Fibroblast of the aortic adventitia (primary cell): Measurements from ENCODE around the gene FOXA3. TPM values are rescaled to one million over a fixed set of nuclear protein-coding genes. Genes with fewer than 3 reads are reported as not detected.

Experiments used
- DNase-seq: peaks from one replicate; pipeline ENCODE4 v3.0.0-alpha.2; 2010; ENCODE audit warnings: low read depth
- H3K4me3 ChIP-seq: 2 replicates; pipeline ENCODE4 v1.5.1; 2011; ENCODE audit warnings: low read depth, mild to moderate bottlenecking, control low read depth, low read length, moderate library complexity
- CTCF ChIP-seq: IDR thresholded peaks from 2 replicates; pipeline ENCODE4 v1.5.1; 2011; ENCODE audit warnings: mild to moderate bottlenecking, low read length, control low read depth, inconsistent platforms; ENCODE audit not compliant: insufficient read depth
- total RNA-seq: library from RNA; depleted of rRNA; stranded (reverse); fragments of >200 nt; gene quantifications from 2 replicates; pipeline ENCODE4 v1.2.3, GENCODE V29; 2012; ENCODE audit warnings: low replicate concordance

FOXA3 gene
- total RNA-seq, 1 donor = not detected

DNA sequence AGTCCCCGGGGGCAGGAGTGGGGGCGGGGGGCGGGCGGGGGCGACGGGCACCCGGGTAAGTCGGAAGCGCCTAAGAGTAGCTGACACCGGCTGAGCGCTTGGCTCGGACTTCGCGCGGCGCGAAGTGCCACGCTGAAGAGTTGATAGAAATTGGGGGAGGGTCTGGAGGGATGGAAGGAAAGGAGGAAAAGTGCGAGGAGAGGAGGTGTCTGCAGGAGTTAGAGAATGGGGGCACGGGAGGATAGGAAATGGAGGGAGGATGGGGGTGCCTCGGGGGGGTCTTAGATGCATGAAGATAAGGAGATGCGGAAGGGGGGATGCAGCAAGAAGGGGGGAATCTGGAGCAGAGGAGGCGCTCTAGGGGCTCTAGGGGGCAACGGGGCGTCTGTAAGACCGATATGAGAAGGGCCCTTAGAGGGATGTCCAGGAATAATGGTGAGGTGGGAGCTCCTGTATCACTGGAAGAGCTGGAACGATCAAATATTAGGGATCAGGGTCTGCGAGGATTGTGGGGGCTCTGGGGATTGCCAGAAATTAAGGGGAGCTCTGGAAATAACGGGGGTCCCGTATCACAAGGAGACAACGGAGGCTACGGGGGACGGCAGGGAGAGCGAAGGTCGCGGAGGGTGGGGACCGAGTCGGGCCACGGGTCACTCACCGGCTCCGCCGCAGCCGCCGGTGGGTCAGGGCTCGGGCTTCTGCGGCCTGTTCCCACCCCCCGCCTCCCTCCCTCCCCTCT lies 38.0 kb downstream of the FOXA3 start, which contains the start of gene MYPOP:
Gene MYPOP (minus strand): TSS at position 702 of the 739 bp plus-strand sequence. CDS start 840 bp downstream, outside the sequence.
- TF ChIP-seq CTCF = no peak
- DNase-seq = no peak
- H3K4me3 ChIP-seq = peak within 1 kb of the TSS; percentile 84

- no peak for TF ChIP-seq CTCF
- peak; percentile 97 for DNase-seq
- H3K4me3 ChIP-seq = peak overlapping the region; percentile 84
Measured at GRCh38 chr19:45902651-45903625, 38.8 kb downstream of the FOXA3 start.

DNA sequence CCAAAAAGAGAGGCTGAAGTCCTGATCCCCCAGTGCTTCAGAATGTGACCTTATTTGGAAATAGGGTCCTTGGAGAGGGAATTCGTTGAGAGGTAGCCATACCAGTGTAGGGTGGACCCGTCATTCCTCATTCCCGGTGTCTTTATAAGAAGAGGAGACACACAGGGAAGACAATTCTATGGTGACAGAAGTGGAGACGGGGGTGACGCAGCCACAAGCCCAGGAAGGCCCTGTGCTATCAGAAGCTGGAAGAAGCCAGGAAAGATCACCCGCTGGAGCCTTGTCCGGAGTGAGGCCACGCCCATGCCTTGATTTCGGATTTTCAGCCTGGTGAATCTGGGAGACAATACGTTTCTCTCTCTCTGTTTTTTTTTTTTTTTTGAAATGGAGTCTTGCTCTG lies 40.9 kb downstream of the FOXA3 start:
- TF ChIP-seq CTCF = no peak
- no peak for DNase-seq
- no peak overlapping the region for H3K4me3 ChIP-seq

- no peak overlapping the region for H3K4me3 ChIP-seq
- no peak for TF ChIP-seq CTCF
- peak; percentile 49 for DNase-seq
Measured at GRCh38 chr19:45906221-45906620, 42.1 kb downstream of the FOXA3 start.

DNA sequence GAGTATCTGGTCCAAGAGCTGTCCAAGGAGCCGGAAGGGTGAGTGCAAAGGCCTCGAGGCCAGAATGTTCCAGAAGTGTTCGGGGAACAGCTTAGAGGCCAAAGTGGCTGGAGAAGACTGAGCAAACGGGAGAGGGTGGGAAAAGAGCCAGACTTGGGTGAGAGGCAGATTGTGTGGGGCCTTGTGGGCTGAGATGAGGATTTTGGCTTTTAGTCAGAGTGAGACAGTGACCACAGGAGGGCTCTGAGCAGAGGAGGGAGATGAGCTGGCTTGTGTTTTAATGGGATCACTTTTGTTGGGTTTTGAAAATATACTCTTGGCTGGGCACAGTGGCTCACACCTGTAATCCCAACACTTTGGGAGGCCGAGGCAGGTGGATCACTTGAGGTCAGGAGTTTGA lies 44.8 kb downstream of the FOXA3 start:
- no peak for DNase-seq
- no peak overlapping the region for H3K4me3 ChIP-seq
- TF ChIP-seq CTCF = no peak

GRCh38 chr19:45911291-45911690 lies 47.2 kb downstream of the FOXA3 start:
- no peak overlapping the region for H3K4me3 ChIP-seq
- DNase-seq = no peak
- no peak for TF ChIP-seq CTCF
